HG03354 (cell line): ENCODE data around the gene IL1A.
A peak's percentile ranks its signal among the peaks of the same experiment; 100 is the strongest.

ENCODE experiments used
- ATAC-seq: cut with Tn5 transposase; IDR thresholded peaks from one replicate; pipeline ENCODE4 v1.9.1; 2021; ENCODE audit warnings: mild to moderate bottlenecking; ENCODE audit not compliant: unreplicated experiment, poor library complexity, severe bottlenecking

The IL1A gene

DNA sequence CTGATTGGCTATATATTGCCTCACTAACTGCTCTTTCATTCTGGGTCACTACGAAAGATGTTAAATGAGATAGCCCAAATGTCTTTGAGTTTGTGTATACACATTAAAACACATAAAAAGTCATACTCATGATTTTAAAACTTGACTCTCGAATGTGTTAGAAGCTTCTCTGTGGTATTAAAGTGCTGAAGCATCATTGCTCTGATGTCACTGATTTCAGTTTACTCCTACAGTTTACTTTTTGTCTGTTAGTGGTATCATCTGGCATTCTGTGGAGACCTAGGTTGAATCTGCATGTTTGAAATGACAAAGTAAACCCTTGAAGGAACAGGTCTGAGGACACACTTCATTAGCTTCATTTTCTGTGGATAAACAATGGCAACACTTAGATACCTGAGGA lies 52.8 kb downstream of the IL1A start:
- no peak for ATAC-seq

- no peak for ATAC-seq
Observed at GRCh38 chr2:112730791-112731190, 53.5 kb downstream of the IL1A start.

GRCh38 chr2:112730216-112730615 lies 54.1 kb downstream of the IL1A start:
- ATAC-seq, result no peak

DNA sequence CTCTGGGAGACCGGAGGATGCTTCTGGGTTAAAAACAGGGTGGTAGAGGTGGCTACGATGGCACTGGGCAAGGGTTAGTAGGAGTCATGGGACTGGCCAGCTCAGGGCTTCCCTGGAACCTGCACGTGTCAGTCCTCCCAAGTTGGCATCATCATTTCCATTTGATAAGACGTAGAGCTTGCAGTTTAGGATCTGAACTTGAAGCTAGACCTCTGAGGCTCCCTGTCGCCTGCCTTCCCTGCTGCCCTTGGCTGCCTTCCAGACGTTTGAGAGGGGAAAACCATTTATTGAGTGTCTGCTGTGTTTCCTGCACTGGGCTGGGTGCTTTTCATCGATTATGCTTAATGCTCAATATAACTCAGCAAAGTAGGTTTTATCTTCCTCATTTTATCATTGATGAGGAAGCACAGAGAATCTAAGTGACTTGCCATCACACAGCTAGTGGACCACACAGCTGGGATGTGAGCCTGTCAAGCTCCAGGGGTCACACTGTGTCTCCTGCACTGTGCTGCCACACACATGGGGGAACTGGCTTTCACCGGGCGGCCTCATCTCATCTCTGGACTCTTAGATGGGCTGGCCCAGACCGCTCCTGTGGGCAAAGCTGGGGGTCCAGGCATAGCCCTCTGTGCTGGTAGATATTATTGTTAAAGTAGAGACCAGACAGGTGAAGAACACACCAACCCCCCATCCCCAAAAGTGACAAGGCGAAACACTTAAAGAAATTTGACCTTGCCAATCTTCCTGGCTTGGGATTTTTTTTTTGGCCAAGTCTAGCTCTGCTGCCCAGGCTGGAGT lies 55.7 kb downstream of the IL1A start:
- ATAC-seq, result no peak

DNA sequence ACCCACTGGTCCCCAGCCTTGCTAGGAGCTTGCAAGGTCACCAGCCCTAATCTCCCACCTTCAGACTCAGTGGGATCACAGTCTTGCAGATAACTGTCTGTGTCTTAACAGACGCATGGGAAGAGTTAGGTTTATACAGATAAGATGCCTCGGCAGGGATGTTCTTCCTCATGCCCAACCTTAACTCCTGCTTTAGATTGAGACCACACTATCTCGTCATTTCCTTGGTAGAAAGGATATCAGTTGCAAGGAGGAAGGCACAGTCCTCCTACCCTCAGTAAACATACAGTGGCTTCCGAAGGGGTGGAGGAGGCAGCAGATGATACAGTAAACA lies 56.3 kb downstream of the IL1A start:
- ATAC-seq, result no peak

GRCh38 chr2:112727276-112728028 lies 56.8 kb downstream of the IL1A start:
- ATAC-seq, result no peak

GRCh38 chr2:112726487-112727190 lies 57.7 kb downstream of the IL1A start:
- ATAC-seq, result peak; percentile 85

DNA sequence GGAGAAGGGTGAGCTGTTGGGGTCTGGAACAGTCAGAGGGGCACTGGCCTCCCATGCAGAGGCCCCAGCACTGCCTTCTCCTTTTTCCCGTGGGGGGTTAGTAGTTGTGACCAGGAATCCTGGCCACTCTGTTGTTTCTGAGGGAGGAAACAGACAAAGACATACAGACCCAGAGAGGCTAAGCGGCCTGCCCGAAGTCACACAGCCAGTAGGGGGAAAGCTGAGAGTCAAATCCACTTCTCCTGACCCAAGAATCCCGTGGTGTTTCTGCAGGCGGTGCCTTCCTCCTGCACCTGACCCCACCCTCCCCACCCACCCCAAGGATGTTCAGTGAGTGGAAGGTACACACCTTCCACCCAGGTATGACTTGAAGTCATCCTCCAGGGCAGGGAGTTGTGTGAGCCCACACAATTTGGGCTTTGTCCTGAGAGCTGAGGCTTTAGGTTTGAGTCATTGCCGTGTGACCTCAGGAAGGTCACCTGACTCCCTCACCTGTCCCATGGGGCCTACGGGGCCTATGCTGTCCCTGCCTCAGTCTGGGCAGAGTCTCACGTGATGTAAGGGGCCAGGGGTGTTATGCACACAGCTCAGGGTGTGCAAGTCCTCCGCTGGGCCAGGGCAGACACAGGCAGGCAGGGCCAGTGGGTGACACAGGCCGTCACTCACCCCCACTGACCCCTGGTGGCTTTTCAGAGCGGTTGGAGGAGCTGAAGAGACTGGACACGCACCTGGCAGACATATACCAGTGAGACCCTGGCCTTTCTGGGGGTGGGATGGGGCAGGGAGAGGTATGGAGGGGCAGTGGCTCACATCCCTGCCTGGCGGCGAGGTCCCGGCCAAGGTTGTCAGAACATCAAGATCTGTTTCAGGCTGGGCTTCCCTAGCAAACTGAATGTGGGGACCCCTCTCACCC lies 58.5 kb downstream of the IL1A start:
- ATAC-seq, result no peak

GRCh38 chr2:112724591-112725525 lies 59.4 kb downstream of the IL1A start:
- ATAC-seq, result no peak

DNA sequence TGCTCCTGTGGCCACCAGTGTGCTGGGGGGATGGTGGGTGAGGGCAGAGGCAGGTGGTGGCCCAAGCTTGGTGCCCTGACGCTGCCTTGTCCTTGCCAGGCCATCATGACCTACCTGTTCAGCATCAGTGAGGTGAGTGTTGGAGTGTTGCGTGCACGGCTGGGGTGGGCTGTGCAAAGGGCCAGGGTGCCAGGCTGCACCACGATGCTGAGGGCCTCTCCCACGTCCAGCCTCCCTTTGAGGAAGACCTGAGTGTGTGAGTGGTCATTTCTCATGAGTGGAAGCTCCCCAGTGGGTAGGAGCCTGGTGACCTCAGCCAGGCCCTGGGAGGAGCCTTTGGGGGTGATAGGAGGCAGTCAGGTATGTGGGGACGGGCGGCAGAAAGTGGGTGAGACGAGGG lies 60.3 kb downstream of the IL1A start:
- no peak for ATAC-seq
